ENCODE measurements around the gene ZNF639. TPM values are rescaled to one million over a fixed set of nuclear protein-coding genes. Genes with fewer than 3 reads are reported as not detected.

ZNF639 gene
- total RNA-seq, 1 experiment from 2014 or later: 49.0 TPM

Other genes with a start within 250 kb of the ZNF639 start
- gene PIK3CA, start 174.7 kb upstream of the ZNF639 start, total RNA-seq (2014; rRNA removed; shearing (Covaris generic)): 10.5 and 13.4 TPM in 2 replicates
- 0.92 and 1.9 TPM in 2 replicates for gene KCNMB3, start 71.9 kb upstream of the ZNF639 start, total RNA-seq (2014; rRNA removed; shearing (Covaris generic))
- gene MFN1, start 24.7 kb downstream of the ZNF639 start, total RNA-seq (2014; rRNA removed; shearing (Covaris generic)): 37.2 and 42.4 TPM in 2 replicates
- 20.5 and 21.6 TPM in 2 replicates for gene GNB4, start 128.4 kb downstream of the ZNF639 start, total RNA-seq (2014; rRNA removed; shearing (Covaris generic))
- 77.9 and 85.0 TPM in 2 replicates for gene ACTL6A, start 239.9 kb downstream of the ZNF639 start, total RNA-seq (2014; rRNA removed; shearing (Covaris generic))